Thyroid gland (tissue), 4 donors: Measurements from ENCODE around the gene ZBTB44.

Source experiments
- CTCF ChIP-seq, 6 experiments: fragments of 200-600 bp in 3 of 6; fragments of 450-650 bp in 3 of 6; sonication (generic) in 3 of 6; IDR thresholded peaks; one replicate each; pipeline ENCODE4 v1.5.1; 2016 to 2019; ENCODE audit warnings: antibody characterized with exemption in 6 of 6, mild to moderate bottlenecking in 2 of 6, inconsistent platforms in 1 of 6, moderate library complexity in 1 of 6
- POLR2A ChIP-seq, 2 donors: fragments of 450-650 bp; IDR thresholded peaks; one replicate each; pipeline ENCODE4 v1.6.1; 2017; ENCODE audit warnings: antibody characterized with exemption in 2 of 2, mild to moderate bottlenecking in 2 of 2, moderate library complexity in 1 of 2

DNA sequence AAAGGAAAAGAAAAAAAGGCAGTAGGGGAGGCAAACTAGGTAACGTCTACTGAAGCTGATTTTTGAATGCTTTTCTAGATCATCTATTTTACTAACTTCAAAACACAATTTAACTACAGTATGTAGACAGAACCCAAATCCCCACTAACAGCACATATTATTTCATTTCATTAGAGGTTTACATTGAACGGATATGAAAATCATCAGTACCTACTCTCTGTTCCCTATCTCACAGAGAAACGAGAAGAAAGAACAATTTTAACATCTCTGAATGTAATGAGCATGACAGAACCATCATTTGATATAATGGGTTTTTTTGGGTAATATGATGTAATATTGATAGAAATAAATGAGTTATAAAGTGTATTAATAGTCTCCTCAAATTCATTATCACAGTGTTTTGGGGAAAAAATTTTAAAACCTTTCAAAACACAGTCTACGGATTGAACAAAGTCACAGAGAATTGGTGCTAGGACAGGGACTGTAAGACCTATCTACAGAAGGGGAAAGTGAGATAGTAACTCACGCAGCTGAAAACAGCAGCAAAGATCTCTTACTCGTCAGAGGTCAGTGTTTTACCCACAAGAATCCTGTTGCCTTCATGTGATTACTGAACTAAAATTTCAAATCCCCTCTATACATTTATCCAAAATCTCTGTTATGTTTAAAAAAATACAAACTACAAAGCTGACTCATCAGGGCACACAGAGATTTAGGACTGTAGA lies 77.3 kb downstream of the ZBTB44 start:
- TF ChIP-seq CTCF (IDR thresholded peaks at IDR 0.05): no peak
- TF ChIP-seq POLR2A (IDR thresholded peaks at IDR 0.05): no peak
